HL-60 (cell line): ENCODE data around the gene PCSK2.

Experiments
- DNase-seq, 2 experiments: peaks; one replicate each; pipeline ENCODE4 v3.0.0-alpha.2; 2010 to 2020; ENCODE audit warnings: low read depth in 1 of 2, low spot score in 1 of 2
- H3K27ac ChIP-seq: fragments of 250-450 bp; sonication (Bioruptor Pico); replicated peaks from 2 replicates; pipeline ENCODE4 v1.5.1; 2020; ENCODE audit warnings: mild to moderate bottlenecking, moderate library complexity
- H3K27me3 ChIP-seq: fragments of 250-450 bp; sonication (Bioruptor Pico); 2 replicates; pipeline ENCODE4 v1.5.1; 2021; ENCODE audit warnings: mild to moderate bottlenecking, moderate library complexity; ENCODE audit not compliant: insufficient read depth, poor library complexity, severe bottlenecking
- H3K4me3 ChIP-seq: replicated peaks from 2 replicates; pipeline ENCODE4 v1.5.1; 2011; ENCODE audit warnings: mild to moderate bottlenecking, control low read depth, low read length; ENCODE audit not compliant: insufficient read depth
- GABPA ChIP-seq: IDR thresholded peaks from 2 replicates; pipeline ENCODE4 v1.6.1; 2012; ENCODE audit warnings: low read depth
- POLR2AphosphoS5 ChIP-seq: IDR thresholded peaks from 2 replicates; pipeline ENCODE4 v1.6.1; 2012; ENCODE audit warnings: low read depth
- SPI1 ChIP-seq: IDR thresholded peaks from 2 replicates; pipeline ENCODE4 v1.6.1; 2012; ENCODE audit warnings: low read depth, mild to moderate bottlenecking, borderline replicate concordance
- TF ChIP-seq, protein P1 (sequence below): IDR thresholded peaks from 2 replicates; pipeline ENCODE4 v1.6.1; 2012; ENCODE audit warnings: low read depth; ENCODE audit not compliant: insufficient replicate concordance
- TF ChIP-seq, protein P2 (sequence below): IDR thresholded peaks from one replicate; pipeline ENCODE4 v1.5.1; 2011; ENCODE audit warnings: low read length, control low read depth, inconsistent platforms; ENCODE audit not compliant: insufficient read depth

The PCSK2 gene

DNA sequence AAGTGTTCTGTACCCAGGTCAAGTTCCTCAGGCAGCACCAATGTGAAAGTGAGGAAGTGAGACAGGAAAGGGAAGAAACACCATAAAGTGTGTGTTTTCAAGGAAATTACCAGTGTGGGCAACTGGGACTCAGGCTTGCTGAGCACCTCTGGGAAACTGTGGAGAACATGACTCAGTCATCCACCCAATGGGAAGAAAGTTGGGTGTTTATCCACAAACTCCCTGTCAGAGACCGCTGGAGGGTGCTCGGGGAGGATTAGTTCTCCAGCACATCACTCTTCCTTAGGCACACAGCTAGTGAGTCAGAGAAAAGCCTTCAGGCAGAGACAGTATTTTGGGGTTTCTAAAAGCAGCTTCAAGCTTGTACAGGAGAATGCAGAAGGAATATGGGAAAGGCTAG is 93.6 kb downstream of the PCSK2 start:
- no peak overlapping the region for H3K27ac ChIP-seq
- no peak for DNase-seq
- peaks cover 17% of the 10 kb centered on the region for H3K27me3 ChIP-seq
- no peak overlapping the region for H3K4me3 ChIP-seq
- TF ChIP-seq, protein P1, sequence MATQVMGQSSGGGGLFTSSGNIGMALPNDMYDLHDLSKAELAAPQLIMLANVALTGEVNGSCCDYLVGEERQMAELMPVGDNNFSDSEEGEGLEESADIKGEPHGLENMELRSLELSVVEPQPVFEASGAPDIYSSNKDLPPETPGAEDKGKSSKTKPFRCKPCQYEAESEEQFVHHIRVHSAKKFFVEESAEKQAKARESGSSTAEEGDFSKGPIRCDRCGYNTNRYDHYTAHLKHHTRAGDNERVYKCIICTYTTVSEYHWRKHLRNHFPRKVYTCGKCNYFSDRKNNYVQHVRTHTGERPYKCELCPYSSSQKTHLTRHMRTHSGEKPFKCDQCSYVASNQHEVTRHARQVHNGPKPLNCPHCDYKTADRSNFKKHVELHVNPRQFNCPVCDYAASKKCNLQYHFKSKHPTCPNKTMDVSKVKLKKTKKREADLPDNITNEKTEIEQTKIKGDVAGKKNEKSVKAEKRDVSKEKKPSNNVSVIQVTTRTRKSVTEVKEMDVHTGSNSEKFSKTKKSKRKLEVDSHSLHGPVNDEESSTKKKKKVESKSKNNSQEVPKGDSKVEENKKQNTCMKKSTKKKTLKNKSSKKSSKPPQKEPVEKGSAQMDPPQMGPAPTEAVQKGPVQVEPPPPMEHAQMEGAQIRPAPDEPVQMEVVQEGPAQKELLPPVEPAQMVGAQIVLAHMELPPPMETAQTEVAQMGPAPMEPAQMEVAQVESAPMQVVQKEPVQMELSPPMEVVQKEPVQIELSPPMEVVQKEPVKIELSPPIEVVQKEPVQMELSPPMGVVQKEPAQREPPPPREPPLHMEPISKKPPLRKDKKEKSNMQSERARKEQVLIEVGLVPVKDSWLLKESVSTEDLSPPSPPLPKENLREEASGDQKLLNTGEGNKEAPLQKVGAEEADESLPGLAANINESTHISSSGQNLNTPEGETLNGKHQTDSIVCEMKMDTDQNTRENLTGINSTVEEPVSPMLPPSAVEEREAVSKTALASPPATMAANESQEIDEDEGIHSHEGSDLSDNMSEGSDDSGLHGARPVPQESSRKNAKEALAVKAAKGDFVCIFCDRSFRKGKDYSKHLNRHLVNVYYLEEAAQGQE: no peak
- no peak for TF ChIP-seq POLR2AphosphoS5
- no peak for TF ChIP-seq SPI1
- TF ChIP-seq, protein P2, sequence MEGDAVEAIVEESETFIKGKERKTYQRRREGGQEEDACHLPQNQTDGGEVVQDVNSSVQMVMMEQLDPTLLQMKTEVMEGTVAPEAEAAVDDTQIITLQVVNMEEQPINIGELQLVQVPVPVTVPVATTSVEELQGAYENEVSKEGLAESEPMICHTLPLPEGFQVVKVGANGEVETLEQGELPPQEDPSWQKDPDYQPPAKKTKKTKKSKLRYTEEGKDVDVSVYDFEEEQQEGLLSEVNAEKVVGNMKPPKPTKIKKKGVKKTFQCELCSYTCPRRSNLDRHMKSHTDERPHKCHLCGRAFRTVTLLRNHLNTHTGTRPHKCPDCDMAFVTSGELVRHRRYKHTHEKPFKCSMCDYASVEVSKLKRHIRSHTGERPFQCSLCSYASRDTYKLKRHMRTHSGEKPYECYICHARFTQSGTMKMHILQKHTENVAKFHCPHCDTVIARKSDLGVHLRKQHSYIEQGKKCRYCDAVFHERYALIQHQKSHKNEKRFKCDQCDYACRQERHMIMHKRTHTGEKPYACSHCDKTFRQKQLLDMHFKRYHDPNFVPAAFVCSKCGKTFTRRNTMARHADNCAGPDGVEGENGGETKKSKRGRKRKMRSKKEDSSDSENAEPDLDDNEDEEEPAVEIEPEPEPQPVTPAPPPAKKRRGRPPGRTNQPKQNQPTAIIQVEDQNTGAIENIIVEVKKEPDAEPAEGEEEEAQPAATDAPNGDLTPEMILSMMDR: no peak
- TF ChIP-seq GABPA: no peak

DNA sequence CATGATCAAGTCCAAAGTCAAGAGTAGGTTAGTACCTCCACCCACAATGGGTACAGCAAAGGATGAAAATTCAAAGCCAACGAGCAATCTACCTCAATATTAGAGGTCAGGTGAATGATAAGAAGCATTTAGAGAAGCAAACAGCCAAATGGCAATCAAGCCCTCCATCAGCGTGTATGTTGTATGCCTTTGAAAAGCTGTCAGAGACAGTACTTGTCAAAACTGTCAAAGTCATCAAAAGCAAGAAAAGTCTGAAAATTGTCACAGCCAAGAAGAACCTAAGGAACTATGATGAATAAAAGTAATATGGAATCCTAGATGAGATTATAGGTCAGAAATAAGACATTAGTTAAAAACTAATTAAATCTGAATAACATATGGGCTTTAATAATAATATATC is 99.3 kb downstream of the PCSK2 start:
- DNase-seq: no peak
- no peak overlapping the region for H3K27ac ChIP-seq
- TF ChIP-seq, protein P2: no peak
- TF ChIP-seq GABPA (no peak), POLR2AphosphoS5 (no peak), SPI1 (no peak)
- TF ChIP-seq, protein P1: no peak
- no peak overlapping the region for H3K4me3 ChIP-seq
- H3K27me3 ChIP-seq: peaks cover 6% of the 10 kb centered on the region

DNA sequence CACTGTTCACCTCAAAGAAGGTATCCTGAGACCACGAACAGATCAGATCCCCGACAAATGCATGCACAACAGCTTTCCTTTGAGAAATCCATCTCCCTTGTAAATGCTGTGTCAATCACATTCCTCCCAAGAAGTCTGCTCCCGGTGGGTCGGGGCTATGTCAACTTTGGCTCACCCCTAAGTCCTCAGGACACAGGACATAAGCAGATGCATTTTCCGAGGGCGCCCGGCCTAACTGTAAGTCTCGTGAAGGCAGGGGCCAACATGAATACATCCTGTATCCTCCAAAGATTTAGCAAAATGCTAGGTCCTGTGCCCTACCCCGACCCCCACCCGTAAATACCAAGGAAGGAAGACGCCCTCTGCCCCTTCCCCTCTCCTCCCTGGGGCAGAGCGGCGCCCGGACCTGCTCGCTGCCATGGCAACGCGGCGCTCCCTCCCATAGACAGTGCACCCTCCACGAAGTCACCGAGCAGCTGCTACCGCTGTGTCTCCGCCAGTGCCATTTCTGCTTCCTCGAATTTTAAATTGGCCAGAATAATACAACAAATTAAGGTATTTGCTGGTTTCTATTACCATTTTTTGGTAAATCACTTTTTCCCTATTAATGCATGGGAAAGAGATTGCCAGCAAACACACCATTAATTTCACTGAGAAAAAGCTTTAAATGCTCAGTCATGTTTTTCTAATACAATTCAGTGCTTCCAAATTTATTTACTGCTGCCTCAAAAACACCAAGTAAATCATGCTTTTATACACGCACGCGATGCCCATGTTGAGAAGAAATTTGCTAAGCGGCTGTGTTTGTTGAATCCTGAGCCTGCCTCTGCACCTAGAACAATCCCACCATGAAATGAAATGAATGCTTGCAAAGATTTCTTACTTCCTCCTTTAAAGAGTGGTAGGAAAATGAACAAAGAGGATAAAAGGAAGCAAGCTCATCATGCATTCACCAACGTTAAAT is 100.6 kb downstream of the PCSK2 start:
- Histone ChIP-seq H3K27ac (no peak overlapping the region), H3K4me3 (no peak overlapping the region), H3K27me3 (peaks cover 3% of the 10 kb centered on the region)
- TF ChIP-seq, protein P2: no peak
- TF ChIP-seq POLR2AphosphoS5 (no peak), SPI1 (no peak), GABPA (no peak)
- TF ChIP-seq, protein P1: no peak
- DNase-seq: no peak
